ENCODE data around the gene PEPD. TPM values are rescaled to one million over a fixed set of nuclear protein-coding genes. Genes with fewer than 3 reads are reported as not detected.

PEPD gene
- total RNA-seq (2022; extraction: Qiagen RNA extraction), result 106 to 124 TPM (median 119 TPM) in 5 replicates

GRCh38 chr19:33521480-33522370 is at the start of gene PEPD:
PEPD (minus strand) TSS chr19:33521791; CDS start chr19:33521760, 31 bp downstream.

GRCh38 chr19:33373453-33374235 is 147.9 kb downstream of the PEPD start, which contains the start of gene CEBPG:
CEBPG (plus strand) TSS chr19:33373709; CDS start chr19:33379240, 5,531 bp downstream.

Other genes starting within 250 kb of the PEPD start
- gene CEBPA, start 219.3 kb downstream of the PEPD start, total RNA-seq (2022; extraction: Qiagen RNA extraction), result 5.3 to 10.2 TPM (median 8.8 TPM) in 5 replicates
- 37.7 to 41.2 TPM (median 40.0 TPM) in 5 replicates for gene CEBPG, start 148.1 kb downstream of the PEPD start, total RNA-seq (2022; extraction: Qiagen RNA extraction)
- gene CHST8, start 100.2 kb upstream of the PEPD start, total RNA-seq (2022; extraction: Qiagen RNA extraction), result 0.13 to 0.27 TPM (median 0.24 TPM) in 3 of 5 replicates, not detected in the others

Measured in A549 treated with Mapracorat at 1 μM for 4 hours (cell line).